RWPE1 (cell line): ENCODE data around the gene USP31.

Source experiments
- CTCF ChIA-PET: fragments of 350-600 bp; sonication (Branson Sonifier 250); formaldehyde crosslinking; extraction: SDS; loops from one replicate; lab custom pipeline; 2021; lab: Yijun Ruan, JAX
- POLR2A ChIA-PET: fragments of 400-600 bp; formaldehyde crosslinking; extraction: SDS; loops from one replicate; lab custom pipeline; 2020; ENCODE audit warnings: antibody characterized with exemption; ENCODE audit not compliant: low non-redundant PET; lab: Yijun Ruan, JAX
- DNase-seq: peaks from one replicate; pipeline ENCODE4 v3.0.0; 2012; ENCODE audit warnings: low spot score
- H3K27ac ChIP-seq: fragments of 450-650 bp; 2 replicates; pipeline ENCODE4 v1.5.1; 2017
- TF ChIP-seq, protein P1 (sequence below): fragments of 450-650 bp; conservative IDR thresholded peaks from 2 replicates; pipeline ENCODE4 v1.5.1; 2017; ENCODE audit warnings: low read depth, mild to moderate bottlenecking

Gene USP31

DNA sequence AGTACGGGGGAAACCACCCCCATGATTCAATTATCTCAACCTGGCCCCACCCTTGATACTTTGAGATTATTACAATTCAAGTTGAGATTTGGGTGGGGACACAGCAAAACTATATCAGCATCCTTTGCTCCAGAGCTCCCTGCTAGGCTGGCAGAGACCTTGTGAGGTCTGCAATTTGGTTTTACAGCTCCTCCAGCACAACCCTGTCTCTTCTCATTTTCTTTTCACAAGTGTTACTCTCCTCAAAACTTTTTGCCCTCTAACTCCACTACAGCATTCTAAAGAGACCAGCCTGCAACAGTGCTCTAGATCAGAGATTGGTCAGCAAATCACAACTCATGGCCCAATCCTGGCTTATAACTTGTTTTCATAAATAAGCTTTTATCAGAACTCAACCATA is 114.0 kb downstream of the USP31 start:
- DNase-seq, result no peak
- ChIA-PET CTCF (no interaction called here), POLR2A (no interaction called here)
- no peak overlapping the region for H3K27ac ChIP-seq
- TF ChIP-seq, protein P1, sequence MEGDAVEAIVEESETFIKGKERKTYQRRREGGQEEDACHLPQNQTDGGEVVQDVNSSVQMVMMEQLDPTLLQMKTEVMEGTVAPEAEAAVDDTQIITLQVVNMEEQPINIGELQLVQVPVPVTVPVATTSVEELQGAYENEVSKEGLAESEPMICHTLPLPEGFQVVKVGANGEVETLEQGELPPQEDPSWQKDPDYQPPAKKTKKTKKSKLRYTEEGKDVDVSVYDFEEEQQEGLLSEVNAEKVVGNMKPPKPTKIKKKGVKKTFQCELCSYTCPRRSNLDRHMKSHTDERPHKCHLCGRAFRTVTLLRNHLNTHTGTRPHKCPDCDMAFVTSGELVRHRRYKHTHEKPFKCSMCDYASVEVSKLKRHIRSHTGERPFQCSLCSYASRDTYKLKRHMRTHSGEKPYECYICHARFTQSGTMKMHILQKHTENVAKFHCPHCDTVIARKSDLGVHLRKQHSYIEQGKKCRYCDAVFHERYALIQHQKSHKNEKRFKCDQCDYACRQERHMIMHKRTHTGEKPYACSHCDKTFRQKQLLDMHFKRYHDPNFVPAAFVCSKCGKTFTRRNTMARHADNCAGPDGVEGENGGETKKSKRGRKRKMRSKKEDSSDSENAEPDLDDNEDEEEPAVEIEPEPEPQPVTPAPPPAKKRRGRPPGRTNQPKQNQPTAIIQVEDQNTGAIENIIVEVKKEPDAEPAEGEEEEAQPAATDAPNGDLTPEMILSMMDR, result no peak

DNA sequence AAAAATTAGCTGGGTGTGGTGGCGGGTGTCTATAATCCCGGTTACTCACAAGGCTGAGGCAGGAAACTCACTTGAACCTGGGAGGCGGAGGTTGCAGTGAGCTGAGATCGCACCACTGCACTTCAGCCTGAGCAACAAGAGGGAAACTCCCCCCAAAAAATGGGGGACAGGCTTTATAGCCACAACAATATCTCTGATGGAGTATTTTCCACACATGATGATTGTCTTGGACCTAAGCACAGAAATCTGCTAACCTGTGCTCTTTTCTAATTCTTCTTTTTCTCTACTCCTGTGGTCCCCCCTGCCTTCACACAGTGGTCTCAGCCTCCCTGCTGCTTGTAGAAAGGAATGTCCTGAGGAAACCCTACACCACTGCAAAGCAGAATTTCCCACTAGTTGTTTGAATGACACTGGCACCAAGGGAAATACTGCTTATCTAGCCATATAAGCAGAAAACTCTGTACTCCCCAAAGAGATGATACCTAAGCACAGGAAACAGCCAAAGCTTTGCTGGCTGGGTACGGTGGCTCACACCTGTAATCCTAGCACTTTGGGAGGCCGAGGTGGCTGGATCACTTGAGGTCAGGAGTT is 117.6 kb downstream of the USP31 start:
- no peak overlapping the region for H3K27ac ChIP-seq
- TF ChIP-seq, protein P1, result no peak
- POLR2A ChIA-PET, result no interaction called here
- DNase-seq, result no peak
- CTCF ChIA-PET, result no interaction called here

DNA sequence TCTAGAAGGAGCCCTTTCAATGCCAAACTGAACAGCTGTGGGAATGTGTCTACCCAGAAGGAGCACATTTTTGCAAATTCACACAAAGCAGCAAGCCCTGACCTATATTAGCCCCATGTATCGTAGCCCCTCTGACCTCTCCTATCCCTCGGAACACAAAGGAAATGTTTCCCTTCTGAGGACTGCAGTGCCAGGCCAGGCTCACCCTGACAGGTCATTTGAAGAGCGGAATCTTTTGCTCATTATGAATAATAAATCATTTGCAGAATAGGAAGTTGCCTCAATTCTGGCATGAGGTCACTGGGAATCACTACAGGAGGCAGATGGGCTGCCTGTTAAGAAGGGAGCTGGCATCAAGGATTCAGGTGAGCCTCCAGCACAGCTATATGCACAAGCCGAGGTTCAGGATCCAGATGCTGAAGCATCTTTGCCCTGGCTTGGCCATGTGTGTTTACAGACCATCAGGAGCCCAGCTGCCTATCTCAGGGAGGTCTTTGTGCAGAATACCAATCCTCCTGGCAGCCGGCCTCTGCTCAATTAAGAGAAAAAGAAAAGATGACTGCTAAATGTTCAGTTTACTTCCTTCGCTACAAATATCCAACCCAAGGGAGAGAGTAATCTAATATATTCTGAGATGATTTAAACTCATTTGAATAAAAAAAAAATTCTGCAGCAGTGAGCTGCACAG is 119.4 kb downstream of the USP31 start:
- TF ChIP-seq, protein P1, result no peak
- CTCF ChIA-PET, result no interaction called here
- DNase-seq, result no peak
- no peak overlapping the region for H3K27ac ChIP-seq
- POLR2A ChIA-PET, result no interaction called here

DNA sequence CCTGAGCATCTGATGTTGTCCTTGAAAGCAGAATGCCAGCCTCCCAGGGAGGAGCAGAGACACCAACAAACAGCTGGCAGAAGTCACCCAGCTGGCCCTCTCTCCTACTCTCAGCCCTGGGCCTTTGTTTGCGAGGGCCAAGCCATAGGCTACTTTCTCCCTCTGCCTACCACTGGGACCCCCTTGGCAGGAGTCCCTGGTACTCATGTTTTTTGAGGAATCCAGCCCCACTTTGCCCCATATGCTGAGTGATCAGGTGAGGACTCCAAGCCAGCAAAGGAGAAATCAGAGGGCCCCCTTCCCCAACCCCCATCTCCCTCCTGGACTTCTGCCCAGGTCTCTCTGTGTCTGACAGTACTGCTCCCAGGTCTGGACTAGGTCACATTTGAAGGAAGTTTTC is 121.9 kb downstream of the USP31 start:
- no peak overlapping the region for H3K27ac ChIP-seq
- TF ChIP-seq, protein P1, result no peak
- POLR2A ChIA-PET, result no interaction called here
- no peak for DNase-seq
- CTCF ChIA-PET, result interaction anchor here (1.1 kb wide), 1 partner anchor 11 kb away, joined by 3 read pairs; no protein-coding TSS in a partner anchor

DNA sequence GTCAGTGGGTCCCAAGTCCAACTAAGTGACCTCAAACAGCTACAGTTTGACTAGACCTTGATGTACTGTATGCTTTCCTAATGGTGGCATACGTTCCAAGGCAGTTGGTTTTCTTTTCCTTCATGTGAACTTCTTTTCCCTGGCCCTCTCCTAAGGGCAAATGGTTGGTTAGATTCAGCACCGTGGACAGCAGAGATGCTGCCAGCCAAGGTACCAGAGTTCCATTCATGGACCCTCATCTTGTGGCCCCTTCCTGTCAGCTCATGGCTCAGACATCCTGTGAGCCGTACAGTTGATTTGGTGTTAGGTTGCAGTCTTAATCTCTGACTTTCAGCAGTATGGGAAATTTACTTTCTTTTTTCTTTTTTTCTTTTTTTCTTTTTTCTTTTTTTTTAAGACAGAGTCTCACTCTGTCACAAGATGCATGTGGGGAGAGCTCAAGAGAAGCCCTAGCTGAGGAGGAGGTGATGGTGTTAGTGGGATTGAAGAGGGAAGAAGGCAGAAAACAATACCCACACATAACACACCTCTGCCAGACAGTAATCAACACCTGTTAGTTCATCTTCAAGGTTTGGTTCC is 122.4 kb downstream of the USP31 start:
- H3K27ac ChIP-seq, result no peak overlapping the region
- ChIA-PET POLR2A (no interaction called here), CTCF (interaction anchor here (1.1 kb wide), 1 partner anchor 10 kb away, joined by 3 read pairs; no protein-coding TSS in a partner anchor)
- DNase-seq, result peak; percentile 26
- TF ChIP-seq, protein P1, result no peak

DNA sequence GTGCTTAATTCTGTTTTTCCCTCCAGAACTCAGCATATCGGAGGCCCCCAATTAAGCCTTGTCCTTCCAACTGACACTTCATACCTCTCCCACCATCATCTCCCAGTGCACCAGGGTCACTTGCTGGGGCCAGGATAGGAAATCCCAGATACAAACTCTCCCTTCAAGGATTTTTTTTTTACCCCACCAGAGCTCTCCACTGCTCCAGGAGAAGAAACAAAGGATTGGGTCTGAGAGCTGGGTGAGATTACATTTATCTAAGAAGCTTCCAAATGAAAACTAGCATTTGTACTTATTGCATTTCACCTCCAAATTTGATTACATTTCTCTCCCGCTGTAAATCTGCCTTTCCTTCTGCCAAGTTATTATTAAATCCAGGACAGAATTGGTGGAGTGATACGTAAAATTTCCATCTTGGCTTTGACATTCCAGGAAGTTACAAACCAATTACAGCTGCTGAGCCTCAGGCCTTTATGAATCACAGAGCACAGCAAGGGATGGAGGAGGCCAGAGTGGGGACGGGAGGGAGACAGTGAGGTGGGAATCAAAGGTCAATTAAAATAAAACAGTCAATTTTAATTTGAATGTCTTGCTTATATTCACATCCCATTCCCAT is 123.5 kb downstream of the USP31 start:
- ChIA-PET POLR2A (no interaction called here), CTCF (interaction anchor here (0.7 kb wide), 1 partner anchor 880 kb away, joined by 3 read pairs; no protein-coding TSS in a partner anchor)
- no peak for DNase-seq
- TF ChIP-seq, protein P1, result no peak
- H3K27ac ChIP-seq, result no peak overlapping the region
